SK-MEL-5 (cell line): ENCODE measurements around the gene ZIC1. TPM values are rescaled to one million over a fixed set of nuclear protein-coding genes. Genes with fewer than 3 reads are reported as not detected.

ENCODE experiments used
- DNase-seq: peaks from one replicate; pipeline ENCODE4 v3.0.0-alpha.2; 2016; ENCODE audit warnings: low read depth, low spot score
- in situ Hi-C: cut with HindIII; loops from 2 replicates; pipeline ENCODE4 v1.10.0; 2016; ENCODE audit warnings: low sequenced_read_pairs, high pct_unique_total_duplicates, low pct_unique_long_range_greater_than_20kb
- total RNA-seq: library from RNA; depleted of rRNA; stranded (reverse); fragments of >200 nt; shearing (Covaris generic); gene quantifications from 2 replicates; pipeline ENCODE4 v1.2.3, GENCODE V29; 2014

The ZIC1 gene
- total RNA-seq, 1 experiment from 2014 or later, result 3.8 TPM

DNA sequence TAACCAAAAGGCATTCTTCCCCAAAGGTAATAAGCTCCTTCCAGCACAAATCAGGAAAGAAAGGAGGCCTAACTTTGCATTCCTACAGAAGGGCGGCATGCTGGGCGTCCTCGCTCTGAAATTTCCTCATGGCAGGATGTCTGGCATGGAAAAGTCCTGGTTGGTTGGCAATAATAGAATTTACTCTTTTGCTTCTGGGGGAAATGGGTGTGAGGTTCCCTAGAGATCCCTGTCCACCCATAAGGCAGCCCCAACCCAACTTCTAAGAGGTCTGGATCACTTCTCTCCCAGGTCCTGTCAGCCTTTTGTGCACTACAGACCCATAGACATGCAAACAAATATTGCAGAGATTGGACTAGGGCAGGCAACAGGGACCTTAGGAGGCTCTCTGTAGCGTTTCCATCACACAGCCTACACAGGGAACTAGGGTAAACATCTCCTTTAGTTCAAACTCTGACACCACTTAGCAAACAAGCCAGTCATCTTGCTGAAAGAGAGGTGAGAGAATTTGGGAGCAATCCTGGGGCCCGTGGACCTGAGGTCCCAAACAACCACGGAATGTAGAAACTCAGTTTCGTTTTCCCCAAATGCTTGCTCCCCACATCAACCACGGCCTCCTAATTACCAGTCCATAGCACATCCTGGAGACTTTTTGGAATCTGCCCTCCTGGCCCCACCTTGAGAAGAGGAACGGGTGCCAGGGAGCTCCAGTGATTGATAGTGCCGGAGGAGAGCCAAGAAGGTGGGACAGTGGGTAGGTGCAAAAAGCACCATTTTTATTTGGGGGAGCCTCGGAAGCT lies 5.0 kb upstream of the ZIC1 start:
- no peak for DNase-seq
- in situ Hi-C loops, result no loop called here

DNA sequence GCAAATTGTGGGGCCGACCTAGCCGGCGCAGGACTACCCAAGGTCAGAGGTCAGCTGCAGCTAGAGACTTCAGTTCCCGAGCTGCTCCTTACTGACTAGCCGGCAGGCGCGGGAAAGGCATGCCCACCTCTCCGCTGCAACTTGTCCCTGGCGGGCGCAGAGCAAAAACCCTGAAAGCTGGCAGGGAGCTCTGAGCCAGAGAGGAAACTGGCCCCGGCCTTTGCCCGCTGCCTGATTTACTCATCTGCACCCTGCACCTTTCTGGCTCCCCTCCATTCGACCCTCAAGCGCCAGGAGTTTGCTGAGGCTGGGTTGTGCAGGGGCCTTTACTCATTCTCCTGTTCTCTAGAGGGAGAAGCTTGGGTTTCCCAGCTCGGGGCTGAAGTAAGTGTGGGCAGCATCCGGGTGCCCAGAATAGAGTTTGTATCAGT lies 4.3 kb upstream of the ZIC1 start:
- no peak for DNase-seq
- in situ Hi-C loops, result no loop called here

DNA sequence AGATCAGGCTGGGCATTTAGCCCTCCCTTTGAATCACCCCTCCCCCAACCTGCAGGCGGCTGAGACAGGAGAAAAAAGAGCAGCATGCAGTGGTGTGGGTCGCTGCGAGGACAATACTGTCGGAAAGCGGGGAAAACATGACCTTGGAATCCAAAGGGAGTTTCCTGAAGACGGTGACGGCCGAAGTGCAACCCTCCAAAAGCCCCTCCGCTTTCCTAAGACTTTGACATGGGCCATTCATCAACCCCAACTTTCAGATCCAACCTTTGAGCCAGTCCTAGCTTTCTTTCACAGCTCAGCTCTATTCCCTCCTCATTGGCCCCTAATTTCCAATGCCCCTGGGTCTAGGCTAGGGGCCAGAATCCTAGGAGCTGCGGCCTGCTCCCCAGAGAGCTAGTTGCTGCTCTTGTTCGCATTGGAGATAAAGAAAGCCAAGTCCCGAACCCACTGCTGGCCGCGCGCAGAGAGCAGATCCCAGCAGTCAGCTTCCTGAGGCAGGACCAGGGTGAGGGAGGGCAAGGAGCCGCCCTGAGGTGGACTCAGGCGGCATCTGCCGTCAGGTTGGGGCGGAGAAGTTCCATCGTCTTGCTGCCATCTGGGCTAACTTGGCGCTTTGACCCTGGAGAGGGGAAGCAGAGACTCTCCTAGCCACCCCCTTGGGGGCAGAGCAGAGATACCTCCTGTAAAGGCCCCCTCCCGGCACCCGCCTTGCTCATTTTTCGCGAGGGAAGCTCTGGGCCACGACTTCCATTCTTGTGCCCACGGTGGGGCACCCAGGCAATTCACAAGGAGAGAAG lies 3.7 kb upstream of the ZIC1 start:
- in situ Hi-C loops, result no loop called here
- no peak for DNase-seq

DNA sequence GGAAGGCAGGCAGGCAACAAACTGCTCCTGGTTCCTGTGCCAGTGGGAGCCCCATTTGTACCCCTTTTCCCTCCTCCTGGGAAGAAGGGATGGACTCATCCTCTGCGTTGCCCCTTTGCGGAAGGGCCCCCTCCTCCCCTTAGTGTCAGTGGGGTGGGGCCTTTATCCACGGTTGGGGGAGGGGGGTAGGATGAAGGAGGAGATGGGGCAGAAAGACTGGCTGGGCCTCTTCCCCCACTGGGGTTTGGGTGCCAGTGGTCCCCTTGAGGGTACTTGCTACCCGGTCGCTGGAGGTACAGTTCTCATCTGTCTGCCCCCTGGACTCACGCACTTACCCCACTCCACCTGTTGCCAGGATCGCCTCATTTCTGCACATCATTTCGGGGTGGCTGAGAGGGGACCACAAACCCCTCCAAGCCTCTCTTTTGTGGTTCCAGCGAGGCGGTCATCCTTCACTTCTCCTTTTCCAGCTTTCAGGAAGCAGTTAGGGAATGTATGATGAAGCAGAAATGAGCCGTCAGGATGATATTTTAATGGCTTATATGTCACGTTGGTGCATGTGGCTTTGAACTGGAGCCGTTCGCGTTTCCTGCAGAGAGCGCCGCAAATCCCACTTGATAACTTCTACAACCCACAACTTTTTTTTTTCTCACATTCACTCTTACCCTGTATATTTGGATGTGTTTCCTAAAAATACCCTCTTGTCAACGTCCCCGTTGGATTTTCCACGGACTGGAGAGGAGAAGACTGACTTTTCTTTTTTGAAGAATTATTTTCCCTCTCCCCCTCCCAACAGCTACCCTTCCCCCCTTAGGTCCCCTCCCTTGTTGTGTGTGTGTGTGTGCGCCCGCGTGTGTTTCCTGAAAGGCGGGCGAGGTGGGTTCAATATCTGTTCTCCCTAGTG lies 2.9 kb upstream of the ZIC1 start, which contains the start of gene ZIC4:
ZIC4 (minus strand) TSS at position 516 of the 904 bp plus-strand sequence. CDS start 3,746 bp downstream, outside the sequence.
- in situ Hi-C loops, result no loop called here
- no peak for DNase-seq

DNA sequence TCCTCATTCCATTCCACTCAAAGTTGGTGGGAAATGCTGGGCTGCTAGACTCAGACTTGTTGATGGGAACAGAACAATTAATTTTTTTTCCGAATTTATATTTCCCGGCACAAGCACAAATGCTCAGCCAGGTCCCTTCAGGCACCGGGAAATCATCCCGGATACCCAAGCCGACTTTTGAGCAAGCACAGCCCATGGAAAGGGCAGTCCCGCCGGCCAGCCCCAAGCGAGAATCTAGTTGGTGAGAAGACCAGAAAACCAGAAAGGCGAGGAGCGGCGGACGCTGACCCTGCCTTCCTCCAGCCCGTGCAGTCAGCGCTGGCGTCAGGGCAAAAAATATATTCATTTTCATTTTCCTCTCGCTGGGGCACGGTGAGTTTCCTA lies 2.1 kb upstream of the ZIC1 start:
- no peak for DNase-seq
- in situ Hi-C loops, result no loop called here

DNA sequence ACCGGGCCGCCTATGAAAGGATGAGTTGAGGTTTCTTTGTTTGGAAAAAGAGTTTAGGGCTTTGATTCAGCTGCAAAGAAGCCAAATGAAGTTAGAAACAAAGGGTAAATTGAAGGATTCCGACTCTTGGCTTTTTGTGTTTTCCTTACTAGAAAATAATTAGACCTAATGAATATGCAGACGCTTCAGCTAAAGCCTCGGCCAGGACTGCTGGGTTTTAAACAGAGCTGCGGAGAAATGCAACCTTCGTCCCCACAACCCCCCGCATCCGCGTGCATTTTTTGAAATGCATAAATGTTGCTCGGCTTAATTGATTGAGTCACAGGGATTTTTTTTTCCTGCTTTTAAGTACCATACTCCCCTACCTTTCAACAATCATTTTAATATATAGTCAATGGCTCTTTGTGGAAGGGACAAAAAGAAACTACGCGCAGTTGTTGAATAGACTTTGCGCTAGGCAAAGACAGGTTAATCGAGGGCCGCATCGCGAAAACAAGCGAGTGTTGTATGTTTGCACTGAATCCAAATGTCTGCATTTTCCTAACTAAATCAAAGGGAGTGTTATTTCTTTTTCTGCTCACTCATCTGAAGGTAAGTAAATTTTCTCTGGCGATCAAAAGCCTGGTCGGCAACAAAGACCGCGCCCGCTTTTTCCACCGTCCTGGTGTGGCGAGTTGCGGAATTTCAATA lies 1.5 kb upstream of the ZIC1 start:
- no peak for DNase-seq
- in situ Hi-C loops, result no loop called here

DNA sequence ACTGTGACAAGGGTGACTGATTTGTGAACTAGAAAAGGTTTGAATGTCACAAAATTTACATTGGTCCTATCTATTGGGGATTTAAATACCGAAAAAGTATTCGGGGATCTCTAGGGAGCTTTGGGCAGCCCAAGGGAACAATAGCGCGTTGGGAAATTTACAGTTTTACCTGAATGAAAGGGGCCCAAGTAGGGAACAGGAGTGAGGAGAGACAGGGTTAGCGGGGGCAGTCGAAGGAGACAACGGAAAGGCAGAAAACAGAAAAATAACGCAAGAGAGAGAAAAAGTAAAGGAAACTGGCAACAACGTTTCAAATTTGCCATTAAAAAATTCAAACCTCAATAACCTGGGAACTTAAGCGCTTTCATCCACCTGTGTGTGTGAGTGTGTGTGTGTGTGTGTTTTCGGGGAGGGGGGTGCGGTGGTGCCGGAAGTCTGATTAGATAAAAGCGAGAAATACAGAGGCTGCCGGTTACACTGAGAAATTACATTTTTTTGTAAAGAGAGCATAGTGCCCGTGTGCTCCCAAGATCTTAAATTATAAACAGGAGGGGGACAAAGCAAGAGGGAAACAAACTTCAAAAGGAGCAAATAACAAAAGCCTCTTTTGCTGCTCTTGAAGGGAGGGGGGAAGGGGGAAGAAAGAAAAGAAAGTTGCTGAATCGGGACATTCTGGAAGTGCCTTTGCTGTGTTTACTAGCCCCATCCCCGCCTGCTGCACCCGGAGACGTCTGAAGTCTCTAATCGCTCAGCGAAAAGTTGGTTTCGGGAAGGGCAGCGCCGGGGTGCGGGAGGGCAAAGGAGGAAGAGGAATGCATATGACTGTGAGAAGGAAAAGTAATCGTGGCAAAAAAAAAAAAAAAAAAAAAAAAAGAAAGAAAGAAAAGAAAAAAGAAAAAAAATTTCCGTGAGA lies 721 bp upstream of the ZIC1 start:
- peak; percentile 54 for DNase-seq
- in situ Hi-C loops, result no loop called here

DNA sequence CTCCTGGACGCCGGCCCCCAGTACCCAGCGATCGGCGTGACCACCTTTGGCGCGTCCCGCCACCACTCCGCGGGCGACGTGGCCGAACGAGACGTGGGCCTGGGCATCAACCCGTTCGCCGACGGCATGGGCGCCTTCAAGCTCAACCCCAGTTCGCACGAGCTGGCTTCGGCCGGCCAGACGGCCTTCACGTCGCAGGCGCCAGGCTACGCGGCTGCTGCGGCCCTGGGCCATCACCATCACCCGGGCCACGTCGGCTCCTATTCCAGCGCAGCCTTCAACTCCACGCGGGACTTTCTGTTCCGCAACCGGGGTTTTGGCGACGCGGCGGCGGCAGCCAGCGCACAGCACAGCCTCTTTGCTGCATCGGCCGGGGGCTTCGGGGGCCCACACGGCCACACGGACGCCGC lies 956 bp downstream of the ZIC1 start:
- in situ Hi-C loops, result no loop called here
- no peak for DNase-seq

DNA sequence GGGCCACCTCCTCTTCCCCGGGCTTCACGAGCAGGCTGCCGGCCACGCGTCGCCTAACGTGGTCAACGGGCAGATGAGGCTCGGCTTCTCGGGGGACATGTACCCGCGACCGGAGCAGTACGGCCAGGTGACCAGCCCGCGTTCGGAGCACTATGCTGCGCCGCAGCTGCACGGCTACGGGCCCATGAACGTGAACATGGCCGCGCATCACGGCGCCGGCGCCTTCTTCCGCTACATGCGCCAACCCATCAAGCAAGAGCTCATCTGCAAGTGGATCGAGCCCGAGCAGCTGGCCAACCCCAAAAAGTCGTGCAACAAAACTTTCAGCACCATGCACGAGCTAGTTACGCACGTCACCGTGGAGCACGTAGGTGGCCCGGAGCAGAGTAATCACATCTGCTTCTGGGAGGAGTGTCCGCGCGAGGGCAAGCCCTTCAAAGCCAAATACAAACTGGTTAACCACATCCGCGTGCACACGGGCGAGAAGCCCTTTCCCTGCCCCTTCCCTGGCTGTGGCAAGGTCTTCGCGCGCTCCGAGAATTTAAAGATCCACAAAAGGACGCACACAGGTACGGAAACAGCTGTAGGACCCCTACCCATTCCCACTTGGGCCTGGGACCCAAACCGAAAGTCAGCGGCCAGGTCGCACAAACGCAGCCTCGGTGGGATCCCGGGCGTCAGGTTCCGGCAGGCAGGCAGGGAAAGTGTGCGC lies 1.5 kb downstream of the ZIC1 start:
- DNase-seq, result no peak

DNA sequence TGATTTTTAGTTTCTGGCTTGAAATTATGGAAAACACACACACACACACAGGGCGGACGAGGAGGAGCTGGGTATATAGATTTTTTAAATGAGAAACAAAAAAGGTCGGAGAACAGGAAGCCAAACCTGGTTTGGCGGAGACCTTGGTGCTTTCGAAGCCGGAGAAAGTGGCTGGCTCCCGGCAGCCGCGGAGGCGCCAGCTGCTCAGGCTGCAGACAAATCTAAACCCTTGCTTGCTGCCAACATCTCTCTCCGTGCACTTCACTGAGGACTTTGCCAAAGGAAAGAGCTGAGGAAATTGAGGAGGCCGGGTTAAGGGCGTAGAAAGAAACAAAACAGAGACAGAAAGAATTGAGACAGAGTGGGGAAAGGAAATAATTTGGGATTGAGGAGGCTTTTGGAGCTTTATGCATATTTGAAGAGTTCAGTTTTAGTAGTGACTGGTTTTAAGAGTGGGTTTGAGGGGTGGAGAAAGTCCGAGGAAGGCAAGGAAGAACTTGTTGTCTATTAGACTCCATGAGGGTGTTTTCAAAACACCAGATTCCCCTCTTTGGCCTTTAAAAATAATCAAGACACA lies 2.2 kb downstream of the ZIC1 start:
- in situ Hi-C loops, result no loop called here
- DNase-seq, result no peak

More for the DNA sequence above, 1.5 kb downstream of the ZIC1 start:
- in situ Hi-C loops, result no loop called here

DNA sequence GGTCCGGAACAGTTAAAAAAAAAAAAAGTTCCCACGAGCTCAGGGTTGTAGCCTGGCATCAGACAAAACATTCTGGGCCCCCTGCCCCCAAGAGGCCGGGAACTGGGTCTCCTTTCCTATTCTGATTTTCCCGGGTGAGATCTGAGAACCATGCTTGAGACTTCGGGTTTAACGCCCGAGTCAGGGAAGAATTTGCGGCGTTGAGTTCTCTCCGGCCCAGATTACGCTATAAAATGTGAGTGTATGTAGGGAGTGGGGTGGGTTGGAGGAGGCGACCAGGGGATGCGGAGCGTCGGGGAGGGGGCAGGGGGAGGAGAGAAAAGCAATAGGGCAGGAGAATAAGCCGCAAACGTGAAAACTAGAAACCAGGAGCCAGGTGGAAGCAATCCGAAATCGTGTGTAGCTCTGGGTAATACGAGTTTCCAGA lies 2.7 kb downstream of the ZIC1 start:
- no peak for DNase-seq
- in situ Hi-C loops, result no loop called here

DNA sequence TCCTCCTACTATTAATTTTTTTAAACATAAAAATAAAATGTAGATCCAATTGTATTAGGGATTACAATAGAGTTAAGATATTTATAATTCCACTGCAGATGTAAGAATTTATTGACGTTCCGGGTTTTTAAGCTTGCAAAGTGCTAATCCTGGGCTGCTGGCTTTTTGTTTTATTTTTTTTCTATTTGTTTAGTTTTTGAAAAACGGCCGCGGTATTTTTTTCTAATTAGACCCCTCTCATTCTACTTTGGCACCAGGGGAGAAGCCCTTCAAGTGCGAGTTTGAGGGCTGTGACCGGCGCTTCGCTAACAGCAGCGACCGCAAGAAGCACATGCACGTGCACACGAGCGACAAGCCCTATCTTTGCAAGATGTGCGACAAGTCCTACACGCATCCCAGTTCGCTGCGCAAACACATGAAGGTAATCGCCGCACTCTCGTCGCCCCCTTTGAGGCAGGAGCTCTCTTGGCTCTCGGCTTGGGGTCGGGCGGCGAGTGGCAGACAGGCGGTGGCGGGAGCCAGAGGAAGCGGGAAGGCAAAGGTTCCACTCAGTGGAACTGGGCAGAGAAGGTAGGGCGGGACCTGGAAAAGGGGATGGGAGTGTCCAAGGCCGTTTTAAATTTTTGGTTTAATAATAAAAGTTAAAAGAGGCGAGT lies 3.2 kb downstream of the ZIC1 start:
- no peak for DNase-seq
- in situ Hi-C loops, result no loop called here

DNA sequence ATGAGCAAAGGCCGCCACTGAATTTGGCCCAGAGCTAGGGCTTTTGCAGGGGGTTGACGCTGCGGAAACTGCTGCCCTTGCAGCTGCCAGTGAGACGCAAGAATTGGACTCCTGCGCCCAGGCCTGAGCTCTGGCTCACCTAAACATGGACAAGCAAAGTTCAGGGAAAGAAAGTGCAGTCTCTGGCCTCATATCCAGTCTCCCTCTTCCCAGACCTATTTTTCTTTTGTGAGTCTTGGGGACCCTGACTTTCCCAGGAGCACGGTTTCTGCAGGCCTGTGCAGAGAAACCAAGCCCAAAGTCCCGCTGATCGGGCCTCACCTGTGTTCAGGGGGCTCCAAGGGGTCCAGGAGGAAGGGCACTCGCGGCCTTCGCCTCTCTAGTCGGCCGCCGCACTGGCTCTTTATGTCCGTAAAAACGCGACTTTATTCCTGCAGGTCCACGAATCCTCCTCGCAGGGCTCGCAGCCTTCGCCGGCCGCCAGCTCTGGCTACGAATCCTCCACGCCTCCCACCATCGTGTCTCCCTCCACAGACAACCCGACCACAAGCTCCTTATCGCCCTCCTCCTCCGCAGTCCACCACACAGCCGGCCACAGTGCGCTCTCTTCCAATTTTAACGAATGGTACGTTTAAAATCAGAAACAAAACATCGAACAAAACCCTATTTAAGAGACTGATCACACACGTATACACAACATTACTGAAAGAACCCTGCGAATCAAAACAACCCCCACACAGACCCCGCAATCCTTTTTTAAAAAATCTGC lies 3.9 kb downstream of the ZIC1 start:
- in situ Hi-C loops, result no loop called here
- DNase-seq, result no peak

DNA sequence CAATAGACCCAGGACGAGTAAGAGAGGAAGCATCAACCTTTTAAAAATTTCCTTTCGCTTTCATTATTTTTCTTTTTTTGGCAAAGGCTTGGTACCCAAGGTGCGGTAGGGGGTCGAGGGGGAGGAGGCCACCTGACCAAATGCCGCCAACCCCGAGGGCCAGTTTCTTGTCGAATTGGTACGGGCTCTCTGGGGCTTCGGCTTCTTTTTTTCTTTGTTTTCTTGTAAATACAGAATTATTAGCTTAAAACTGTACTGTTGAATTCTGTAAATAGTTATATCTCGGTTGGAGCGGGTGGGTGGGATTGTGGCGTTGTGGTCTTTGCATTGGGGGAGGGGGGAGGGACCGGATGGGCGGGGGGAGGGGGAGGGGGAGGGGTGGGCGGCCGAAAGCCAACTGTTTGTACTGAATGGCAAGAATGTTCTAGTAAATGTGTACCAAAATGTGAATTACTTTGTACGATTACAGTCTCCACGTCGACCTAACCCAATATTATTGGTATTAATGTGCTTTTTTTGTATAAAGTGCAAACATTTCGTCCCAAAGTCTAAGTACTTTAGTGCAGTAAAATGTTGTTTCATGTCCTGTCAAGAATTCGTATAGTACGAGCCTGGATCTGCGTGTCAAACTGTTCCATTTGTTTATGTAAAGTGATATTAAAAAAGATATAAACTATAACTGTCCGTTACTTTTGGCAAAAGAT lies 4.7 kb downstream of the ZIC1 start:
- in situ Hi-C loops, result no loop called here

More for the DNA sequence above, 4.7 kb downstream of the ZIC1 start:
- DNase-seq, result no peak
